Stimulated activated CD4-positive, alpha-beta T cell treated with anti-CD3 and anti-CD28 coated beads, Interleukin-1b, Interleukin-23, amount 100 ng/mL, for 24 hours (primary cell): Measurements from ENCODE around the gene ZNF446.
A peak's percentile ranks its signal among the peaks of the same experiment; 100 is the strongest.
"Not testable (repeated sequence)": the region's sequence is repeated elsewhere in the genome, so short reads cannot be mapped to it uniquely, and the experiment has no call there.

Experiments used
- DNase-seq, 4 experiments: peaks; one replicate each; pipeline ENCODE4 v3.0.0-alpha.2; 2020; ENCODE audit warnings: low read depth in 4 of 4, low spot score in 1 of 4

Gene ZNF446

GRCh38 chr19:58475714-58476497 lies at the start of gene ZNF446:
Gene ZNF446, plus strand, starts transcription at chr19:58476352. Its CDS starts 867 bp downstream, at chr19:58477219.
- peak; percentile 79 to 90 (median 88) for DNase-seq

GRCh38 chr19:58428617-58429016 lies 47.5 kb upstream of the ZNF446 start:
- DNase-seq = no peak

GRCh38 chr19:58429745-58430144 lies 46.4 kb upstream of the ZNF446 start:
- DNase-seq = no peak

DNA sequence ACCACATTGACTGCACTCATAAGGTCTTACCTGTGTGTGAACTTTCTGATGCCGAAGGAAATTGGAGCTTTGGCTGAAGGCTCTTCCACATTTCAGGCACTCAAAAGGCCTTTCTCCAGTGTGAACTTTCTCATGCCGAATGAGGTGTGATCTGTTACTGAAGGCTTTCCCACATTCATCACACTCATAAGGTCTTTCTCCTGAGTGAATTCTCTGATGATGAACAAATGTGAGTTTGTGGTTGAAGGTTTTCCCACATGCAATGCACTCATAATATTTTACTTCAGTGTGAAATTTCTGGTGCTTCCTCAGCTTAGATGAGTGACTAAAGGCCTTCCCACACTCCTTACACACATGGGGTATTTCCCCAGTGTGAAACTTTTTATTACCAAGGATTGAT lies 41.9 kb upstream of the ZNF446 start:
- DNase-seq = no peak

DNA sequence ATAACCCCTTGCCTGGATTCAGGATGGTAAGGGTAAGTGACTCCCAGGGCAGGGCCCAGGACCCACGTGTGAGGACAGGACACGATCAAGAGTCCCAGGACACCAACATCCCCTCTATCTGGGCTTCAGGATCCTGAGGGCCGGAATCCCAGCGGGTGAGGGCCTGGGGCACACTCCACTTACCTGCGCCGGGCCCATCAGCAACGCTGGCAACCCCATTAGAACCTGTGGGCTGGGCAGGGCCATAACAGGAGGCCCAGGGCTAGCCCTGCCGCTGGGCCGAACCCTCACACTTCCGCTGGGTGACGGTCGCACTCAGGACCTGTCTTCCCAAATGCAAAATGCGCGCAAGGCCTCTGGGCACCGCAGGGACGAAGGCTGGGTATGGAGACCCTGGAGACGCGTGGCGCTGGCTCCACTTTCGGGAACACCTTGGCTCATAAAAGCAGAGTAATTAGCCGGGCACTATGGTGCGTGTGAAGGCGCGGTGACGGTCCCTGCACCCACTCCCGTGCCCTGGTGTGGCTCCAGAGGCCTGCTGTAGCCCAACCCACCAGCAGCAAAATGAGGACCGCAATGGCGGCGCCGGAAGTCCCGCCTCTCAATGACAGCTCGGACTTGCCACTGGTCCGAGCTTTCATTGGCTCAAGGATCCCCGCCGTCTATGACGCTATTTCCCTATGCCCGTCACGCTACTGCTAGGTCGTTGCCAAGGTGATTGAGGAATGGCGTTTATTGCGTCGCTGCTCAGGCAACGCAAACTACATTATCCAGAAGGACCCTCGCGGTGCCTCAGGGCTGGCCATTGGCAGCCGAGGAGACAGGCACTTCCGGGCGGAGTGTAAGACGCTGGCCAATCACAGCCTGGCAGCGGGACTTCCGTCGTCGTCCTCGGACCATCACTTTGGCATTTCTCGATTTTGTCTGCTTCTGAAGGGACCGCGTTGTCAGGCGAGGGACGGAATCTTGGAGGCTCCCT lies 36.3 kb upstream of the ZNF446 start, which contains the start of gene ZNF132:
Gene ZNF132 (minus strand): TSS at position 578 of the 979 bp plus-strand sequence. CDS start 332 bp downstream, at position 246.
- DNase-seq = peak; percentile 76 to 88 (median 84)

DNA sequence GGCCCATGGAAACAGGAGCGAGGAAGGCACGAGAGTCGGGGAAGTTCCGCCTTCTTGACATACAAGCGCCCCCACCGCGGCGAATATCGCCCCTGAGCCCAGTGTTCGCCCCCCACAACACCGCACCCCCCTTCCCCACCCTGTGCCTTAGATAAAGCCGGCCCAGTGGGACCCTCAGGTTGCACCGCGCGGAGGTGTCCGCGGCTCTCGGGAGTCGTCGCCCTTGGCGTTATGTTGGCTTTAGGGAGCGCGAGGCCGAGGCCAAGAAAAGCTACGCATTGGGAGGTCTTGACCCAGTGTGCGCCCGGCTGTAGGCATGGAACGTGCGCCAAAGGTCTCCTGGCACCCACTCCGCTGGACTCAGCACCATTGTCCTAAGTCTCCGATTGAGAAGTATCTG lies 35.6 kb upstream of the ZNF446 start:
- no peak for DNase-seq

DNA sequence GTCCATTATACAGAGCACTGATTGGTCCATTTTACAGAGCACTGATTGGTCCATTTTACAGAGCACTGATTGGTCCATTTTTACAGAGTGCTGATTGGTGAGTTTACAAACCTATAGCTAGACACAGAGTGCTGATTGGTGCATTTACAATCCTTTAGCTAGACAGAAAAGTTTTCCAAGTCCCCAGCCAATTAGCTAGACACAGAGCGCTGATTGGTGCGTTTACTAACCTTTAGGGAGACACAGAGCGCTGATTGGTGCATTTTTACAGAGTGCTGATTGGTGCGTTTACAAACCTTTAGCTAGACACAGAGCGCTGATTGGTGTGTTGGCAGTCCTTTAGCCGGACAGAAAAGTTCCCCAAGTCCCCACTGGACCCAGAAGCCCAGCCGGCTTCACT lies 33.2 kb upstream of the ZNF446 start:
- DNase-seq = not testable (repeated sequence)

DNA sequence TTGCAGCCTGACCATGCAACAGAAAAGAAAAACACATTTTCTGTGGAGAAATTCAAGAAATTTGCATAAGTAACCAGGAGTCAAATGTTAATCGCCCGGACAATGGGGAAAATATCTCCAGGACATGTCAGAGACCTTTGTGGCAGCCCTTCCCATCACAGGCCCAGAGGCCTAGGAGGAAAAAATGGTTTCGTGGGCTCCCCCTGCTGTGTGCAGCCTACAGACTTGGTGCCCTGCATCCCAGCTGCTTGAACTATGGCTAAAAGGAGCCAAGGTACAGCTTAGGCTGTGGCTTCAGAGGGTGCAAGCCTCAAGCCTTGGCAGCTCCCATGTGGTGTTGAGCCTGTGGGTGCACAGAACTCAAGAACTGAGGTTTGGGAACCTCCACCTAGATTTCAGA lies 27.3 kb upstream of the ZNF446 start:
- DNase-seq = not testable (repeated sequence)

DNA sequence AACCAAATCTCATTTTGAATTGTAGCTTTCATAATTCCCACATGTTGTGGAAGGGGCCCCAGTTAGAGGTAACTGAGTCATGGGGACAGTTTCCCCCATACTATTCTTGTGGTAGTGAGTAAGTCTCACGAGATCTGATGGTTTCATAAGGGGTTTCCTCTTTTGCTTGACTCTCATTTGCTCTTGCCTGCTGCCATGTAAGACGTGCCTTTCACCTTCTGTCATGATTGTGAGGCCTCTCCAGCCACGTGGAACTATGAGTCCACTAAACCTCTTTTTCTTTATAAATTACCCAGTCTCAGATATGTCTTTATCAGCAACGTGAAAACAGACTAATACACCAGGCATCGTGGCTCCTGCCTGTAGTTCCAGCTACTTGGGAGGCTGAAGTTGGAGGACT lies 26.2 kb upstream of the ZNF446 start:
- DNase-seq = not testable (repeated sequence)

DNA sequence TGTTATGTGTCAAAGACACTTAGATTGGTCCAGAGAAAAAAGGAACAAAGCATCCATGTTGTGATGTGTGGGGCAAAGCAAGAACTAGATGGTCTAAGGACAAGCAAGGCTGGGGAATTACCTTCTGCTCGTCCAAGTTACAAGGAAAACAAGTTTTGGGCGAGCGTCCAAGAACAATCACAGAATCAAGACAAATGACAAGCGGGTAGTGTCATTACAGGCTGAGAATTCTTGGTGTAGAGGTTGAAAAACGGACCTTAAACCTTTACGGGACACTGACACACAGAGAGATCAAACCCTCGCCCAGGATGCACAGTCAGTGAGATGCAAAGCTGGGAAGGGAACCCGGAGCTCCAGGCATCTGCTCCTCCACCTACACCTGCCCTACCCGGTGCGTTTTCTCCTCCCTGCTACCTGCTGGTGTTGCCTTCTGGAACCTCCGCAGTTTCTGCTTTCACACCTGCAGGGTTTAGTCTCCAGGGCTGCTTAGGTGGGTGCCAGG lies 25.2 kb upstream of the ZNF446 start:
- DNase-seq = no peak

GRCh38 chr19:58451358-58452101 lies 24.6 kb upstream of the ZNF446 start, which contains the start of gene ZNF324B:
Gene ZNF324B, plus strand, starts transcription at chr19:58451622. Its CDS starts 2,080 bp downstream, at chr19:58453702.
- peak; percentile 86 to 95 (median 93) for DNase-seq

DNA sequence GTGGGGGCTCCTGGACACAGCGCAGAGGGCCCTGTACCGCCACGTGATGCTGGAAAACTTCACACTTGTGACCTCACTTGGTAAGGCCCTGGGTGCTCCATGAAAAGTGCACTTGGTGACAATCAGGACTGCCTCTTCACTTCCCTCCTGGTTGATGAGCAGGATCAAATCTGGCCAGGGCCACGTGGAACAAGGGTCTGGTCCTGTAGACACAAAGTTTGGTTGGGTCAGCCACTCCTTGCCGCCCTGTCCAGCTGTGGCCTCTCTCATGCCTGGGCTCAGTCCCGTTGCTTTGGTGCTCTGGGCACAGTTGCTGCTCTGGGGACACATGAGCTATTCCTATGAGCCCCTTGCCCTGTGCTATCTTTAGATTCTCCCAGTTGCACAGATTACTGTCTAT lies 22.4 kb upstream of the ZNF446 start:
- no peak for DNase-seq

DNA sequence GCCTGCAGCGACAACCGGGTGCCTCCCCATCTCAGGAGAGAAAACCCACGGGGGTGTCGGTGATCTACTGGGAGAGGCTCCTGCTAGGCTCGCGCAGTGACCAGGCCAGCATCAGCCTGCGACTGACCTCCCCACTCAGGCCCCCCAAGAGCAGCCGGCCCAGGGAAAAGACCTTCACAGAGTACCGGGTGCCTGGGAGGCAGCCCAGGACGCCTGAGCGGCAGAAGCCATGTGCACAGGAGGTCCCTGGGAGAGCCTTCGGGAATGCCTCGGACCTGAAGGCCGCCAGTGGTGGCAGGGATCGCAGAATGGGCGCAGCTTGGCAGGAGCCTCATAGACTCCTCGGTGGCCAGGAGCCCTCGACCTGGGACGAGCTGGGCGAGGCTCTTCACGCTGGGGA lies 20.8 kb upstream of the ZNF446 start:
- DNase-seq = no peak

DNA sequence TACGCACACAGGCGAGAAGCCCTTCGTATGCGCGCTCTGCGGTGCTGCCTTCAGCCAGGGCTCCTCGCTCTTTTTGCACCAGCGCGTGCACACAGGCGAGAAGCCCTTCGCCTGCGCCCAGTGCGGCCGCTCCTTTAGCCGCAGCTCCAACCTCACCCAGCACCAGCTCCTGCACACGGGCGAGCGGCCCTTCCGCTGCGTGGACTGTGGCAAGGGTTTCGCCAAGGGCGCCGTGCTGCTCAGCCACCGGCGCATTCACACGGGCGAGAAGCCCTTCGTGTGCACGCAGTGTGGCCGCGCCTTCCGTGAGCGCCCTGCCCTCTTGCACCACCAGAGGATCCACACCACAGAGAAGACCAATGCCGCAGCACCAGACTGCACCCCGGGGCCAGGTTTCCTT lies 20.0 kb upstream of the ZNF446 start:
- no peak for DNase-seq

- DNase-seq = no peak
Observed at GRCh38 chr19:58460039-58460438, 16.1 kb upstream of the ZNF446 start.

- DNase-seq = no peak
Observed at GRCh38 chr19:58466089-58466759, 9.9 kb upstream of the ZNF446 start.

DNA sequence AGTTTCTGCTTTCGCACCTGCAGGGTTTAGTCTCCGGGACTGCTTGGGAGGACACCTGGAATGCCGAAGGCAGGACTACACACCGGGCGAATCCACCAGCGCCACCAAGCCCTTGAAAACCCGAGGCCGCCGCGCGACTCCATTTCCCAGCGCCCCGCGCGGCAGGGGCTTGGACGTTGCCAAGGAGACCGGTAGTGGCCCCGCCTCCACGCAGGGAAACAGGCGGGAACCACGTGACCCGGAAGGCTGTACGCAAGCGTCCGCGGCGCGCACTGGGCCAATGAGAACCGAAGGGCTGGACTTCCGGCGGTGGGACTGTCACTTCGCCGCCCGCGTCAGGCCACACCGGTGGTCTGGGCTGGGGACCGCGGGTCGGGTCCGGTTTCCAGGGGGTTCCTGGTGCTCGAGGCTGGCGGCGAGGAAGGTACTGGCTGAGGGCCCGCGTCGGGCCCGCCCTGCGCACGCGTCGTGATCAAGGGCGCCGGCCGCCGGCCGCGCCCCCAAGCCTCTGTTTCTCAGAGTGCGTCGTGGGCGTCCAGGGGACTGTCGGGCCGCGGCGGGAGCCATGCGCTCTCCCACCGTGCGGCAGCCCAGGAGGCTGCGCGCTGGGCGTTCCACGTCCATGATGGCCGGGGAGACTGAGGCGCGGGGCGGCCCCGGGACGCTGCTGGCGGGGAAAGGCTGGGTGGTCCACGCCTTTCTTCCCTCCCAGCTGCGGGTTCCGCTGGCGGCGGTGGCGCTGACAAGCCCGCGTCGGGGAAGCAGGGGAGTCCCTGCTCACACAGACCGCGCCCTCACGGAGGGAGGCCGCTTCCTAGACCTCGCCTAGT lies 9.2 kb upstream of the ZNF446 start, which contains the start of gene ZNF324:
Gene ZNF324 (plus strand): TSS at position 321 of the 830 bp plus-strand sequence. CDS start 2,106 bp downstream, outside the sequence.
- DNase-seq = peak; percentile 92 to 97 (median 96)

- DNase-seq = no peak
Observed at GRCh38 chr19:58468216-58468839, 7.8 kb upstream of the ZNF446 start.
